Spinal cord (tissue), 10 donors: Measurements from ENCODE around the gene ALDH1L1. TPM values are rescaled to one million over a fixed set of nuclear protein-coding genes. Genes with fewer than 3 reads are reported as not detected.
"Not testable (repeated sequence)": the region's sequence is repeated elsewhere in the genome, so short reads cannot be mapped to it uniquely, and the experiment has no call there.

Experiments used
- DNase-seq, 6 donors: peaks; one replicate each; pipeline versions ENCODE4 v3.0.0 to v3.0.0-alpha.2; 2013 to 2015; ENCODE audit warnings: low spot score in 6 of 6, low read depth in 4 of 6
- H3K27ac ChIP-seq: one replicate; pipeline ENCODE4 v1.5.1; 2013; ENCODE audit warnings: low read depth, low read length, control low read depth
- H3K27me3 ChIP-seq: one replicate; pipeline ENCODE4 v1.6.1; 2013; ENCODE audit warnings: low read length; ENCODE audit not compliant: control insufficient read depth, insufficient read depth
- H3K36me3 ChIP-seq: one replicate; pipeline ENCODE4 v1.6.1; 2013; ENCODE audit warnings: low read length; ENCODE audit not compliant: control insufficient read depth, insufficient read depth
- H3K4me1 ChIP-seq: one replicate; pipeline ENCODE4 v1.6.1; 2013; ENCODE audit warnings: low read length; ENCODE audit not compliant: control insufficient read depth, insufficient read depth
- H3K4me3 ChIP-seq: one replicate; pipeline ENCODE4 v1.5.1; 2013; ENCODE audit warnings: low read depth, low read length, control low read depth
- H3K9me3 ChIP-seq: one replicate; pipeline ENCODE4 v1.6.1; 2013; ENCODE audit warnings: low read length; ENCODE audit not compliant: control insufficient read depth, insufficient read depth
- WGBS: methylation state at CpG from one replicate; pipeline ENCODE4 v1.1.5; 2013; ENCODE audit warnings: missing lambda C conversion rate; ENCODE audit not compliant: insufficient coverage; 5-methylcytosine and 5-hydroxymethylcytosine counted together
- polyA plus RNA-seq, 2 donors: library from polyadenylated mRNA; unstranded; fragments of 120-200 nt; gene quantifications; one replicate each; pipeline ENCODE4 v1.2.1, GENCODE V29; 2013; ENCODE audit not compliant: insufficient read length in 2 of 2
- total RNA-seq, 2 donors: library from RNA; depleted of rRNA in 1 of 2; stranded (reverse); fragments of 120-200 nt in 1 of 2; fragments of >200 nt in 1 of 2; gene quantifications; one replicate each; pipeline versions ENCODE4 v1.2.3 to v1.2.4, GENCODE V29; 2013 to 2014
- donor health status: healthy.

ALDH1L1 gene
- total and polyA plus RNA-seq, 4 donors = 19.9 to 75.2 (median 46.0) TPM

DNA sequence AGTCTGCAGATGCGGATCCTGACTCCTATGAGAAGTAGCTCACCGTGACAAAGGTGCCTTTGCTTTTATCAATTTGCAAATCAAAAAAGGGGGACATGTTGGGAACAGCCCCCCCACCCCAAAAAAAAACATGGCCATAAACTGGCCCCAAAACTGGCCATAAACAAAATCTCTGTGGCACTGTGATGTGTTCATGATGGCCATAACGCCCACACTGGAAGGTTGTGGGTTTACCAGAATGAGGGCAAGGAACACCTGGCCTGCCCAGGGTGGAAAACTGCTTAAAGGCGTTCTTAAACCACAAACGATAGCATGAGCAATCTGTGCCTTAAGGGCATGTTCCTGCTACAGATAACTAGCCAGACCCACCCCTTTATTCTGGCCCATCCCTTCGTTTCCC lies 84.1 kb downstream of the ALDH1L1 start:
- WGBS = 90% methylated on average over 1 of the region's 6 CpGs
- H3K9me3 ChIP-seq, DNase-seq, H3K4me3 ChIP-seq, H3K36me3 ChIP-seq, H3K27me3 ChIP-seq, H3K27ac ChIP-seq: not testable (repeated sequence)
- peaks cover 16% of the 10 kb centered on the region for H3K4me1 ChIP-seq

DNA sequence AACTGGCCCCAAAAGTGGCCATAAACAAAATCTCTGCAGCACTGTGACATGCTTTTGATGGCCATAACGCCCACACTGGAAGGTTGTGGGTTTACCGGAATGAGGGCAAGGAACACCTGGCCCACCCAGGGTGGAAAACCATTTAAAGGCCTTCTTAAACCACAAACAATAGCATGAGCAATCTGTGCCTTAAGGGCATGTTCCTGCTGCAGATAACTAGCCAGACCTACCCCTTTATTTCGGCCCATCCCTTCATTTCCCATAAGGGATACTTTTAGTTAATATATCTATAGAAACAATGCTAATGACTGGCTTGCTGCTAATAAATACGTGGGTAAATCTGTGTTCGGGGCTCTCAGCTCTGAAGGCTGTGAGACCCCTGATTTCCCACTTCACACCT lies 88.3 kb downstream of the ALDH1L1 start:
- H3K4me3 ChIP-seq, H3K27ac ChIP-seq, H3K36me3 ChIP-seq, H3K27me3 ChIP-seq, H3K4me1 ChIP-seq, H3K9me3 ChIP-seq, DNase-seq: not testable (repeated sequence)
- 100% methylated on average over 1 of the region's 5 CpGs for WGBS

DNA sequence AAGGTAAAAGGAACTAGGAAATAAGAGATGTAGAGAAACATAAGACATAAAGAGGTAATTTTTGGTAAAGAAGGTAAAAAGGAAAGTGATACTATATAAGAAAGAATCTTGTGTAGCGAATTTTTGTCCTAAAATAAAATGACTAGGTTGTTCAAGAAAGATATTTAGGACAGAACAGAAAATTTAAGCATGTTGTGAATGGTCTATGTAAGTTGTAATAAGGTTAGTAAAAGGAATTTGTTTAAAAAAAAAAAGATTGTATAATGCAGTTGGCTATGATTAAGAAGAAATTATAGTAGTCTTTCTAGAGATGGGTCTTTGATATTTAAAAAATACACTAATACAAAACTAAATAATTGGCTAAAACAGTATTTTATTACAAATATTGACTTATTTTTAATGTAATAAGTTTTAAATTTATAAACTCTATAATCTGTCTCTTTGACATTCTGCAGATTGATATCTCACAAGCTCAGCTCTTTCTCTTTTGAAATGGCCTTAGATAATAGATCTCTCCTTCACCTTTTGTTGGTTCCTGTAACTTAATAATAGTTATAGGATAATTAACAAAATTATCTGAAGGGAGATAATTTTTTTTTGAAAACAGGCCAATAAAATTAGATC lies 92.7 kb downstream of the ALDH1L1 start:
- WGBS = no CpG with 5 or more reads among the region's 1 CpG
- H3K36me3 ChIP-seq = peaks cover under 1% of the 10 kb centered on the region
- no peak overlapping the region for H3K27ac ChIP-seq
- peaks cover 8% of the 10 kb centered on the region for H3K4me1 ChIP-seq
- H3K27me3 ChIP-seq = no peaks in the 10 kb centered on the region
- no peak for DNase-seq
- H3K4me3 ChIP-seq = no peak overlapping the region
- peaks cover 2% of the 10 kb centered on the region for H3K9me3 ChIP-seq

DNA sequence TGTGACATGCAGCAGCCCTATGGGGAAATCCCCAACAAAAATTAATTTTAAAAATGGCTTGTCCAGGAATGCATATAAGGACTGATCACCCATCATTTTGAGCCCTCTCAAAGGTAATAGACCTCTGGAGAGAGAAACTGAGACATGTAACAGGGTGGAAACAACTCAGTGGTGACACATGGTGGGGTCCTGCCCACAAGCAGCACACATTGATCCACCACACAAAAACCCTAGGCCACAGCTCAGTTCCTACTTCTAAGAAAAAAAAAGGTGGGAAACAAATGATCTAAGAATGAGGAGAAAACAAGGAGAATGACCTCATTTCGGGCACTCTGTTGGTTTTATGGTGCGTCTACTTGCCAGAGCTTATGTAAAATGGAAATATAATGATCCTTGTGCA lies 94.5 kb downstream of the ALDH1L1 start:
- DNase-seq = no peak
- Histone ChIP-seq H3K9me3 (peaks cover 2% of the 10 kb centered on the region), H3K36me3 (peaks cover 9% of the 10 kb centered on the region), H3K4me1 (peaks cover 17% of the 10 kb centered on the region), H3K27ac (no peak overlapping the region), H3K4me3 (no peak overlapping the region), H3K27me3 (no peaks in the 10 kb centered on the region)
- no CpG with 5 or more reads among the region's 2 CpGs for WGBS

DNA sequence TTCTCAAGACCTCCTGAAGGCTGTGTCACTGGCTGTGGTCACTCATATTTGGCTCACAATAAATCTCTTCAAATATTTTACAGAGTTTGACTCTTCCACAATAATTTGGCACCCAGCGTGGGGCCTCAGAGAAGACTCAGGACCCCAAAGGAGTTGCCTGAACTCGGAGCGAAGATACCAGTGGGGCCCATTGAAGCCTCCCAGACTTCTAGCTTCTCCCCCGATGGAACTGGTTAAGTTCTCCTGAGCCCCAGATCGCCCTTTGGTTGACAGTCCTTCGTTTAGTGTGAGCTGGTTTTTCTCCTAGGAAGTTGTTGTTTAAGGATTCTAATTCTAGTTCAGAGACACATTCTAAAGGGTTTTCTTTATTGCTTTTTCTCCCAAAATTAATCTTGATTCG lies 95.1 kb downstream of the ALDH1L1 start:
- Histone ChIP-seq H3K4me3 (no peak overlapping the region), H3K27ac (no peak overlapping the region), H3K9me3 (peaks cover 2% of the 10 kb centered on the region), H3K4me1 (peaks cover 17% of the 10 kb centered on the region), H3K36me3 (peaks cover 9% of the 10 kb centered on the region), H3K27me3 (no peaks in the 10 kb centered on the region)
- DNase-seq = no peak
- WGBS = 100% methylated on average over 3 of the region's 7 CpGs

DNA sequence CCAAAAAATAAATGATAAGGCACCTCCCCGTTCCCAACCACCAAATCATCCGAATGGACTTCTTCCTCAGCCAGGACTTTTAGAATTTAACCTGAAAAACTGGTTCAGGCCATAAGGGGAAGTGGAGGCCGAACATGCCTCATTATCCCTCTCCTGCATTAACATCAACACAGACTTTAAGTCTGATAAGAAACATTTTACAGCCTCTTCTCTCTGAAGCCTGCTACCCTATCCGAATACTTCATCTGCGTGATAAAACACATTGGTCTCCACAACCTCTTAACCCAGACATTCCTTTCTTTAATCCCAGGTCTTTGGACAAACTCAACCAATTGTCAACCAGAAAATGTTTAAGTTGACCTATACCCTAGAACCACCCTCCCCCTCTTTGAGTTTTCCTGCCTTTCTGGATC lies 95.6 kb downstream of the ALDH1L1 start:
- Histone ChIP-seq H3K27ac (no peak overlapping the region), H3K9me3 (peaks cover 2% of the 10 kb centered on the region), H3K4me1 (peaks cover 17% of the 10 kb centered on the region), H3K36me3 (peaks cover 9% of the 10 kb centered on the region), H3K27me3 (no peaks in the 10 kb centered on the region), H3K4me3 (peak overlapping the region; percentile 70)
- 87% methylated on average over 3 of the region's 5 CpGs for WGBS
- DNase-seq = no peak

DNA sequence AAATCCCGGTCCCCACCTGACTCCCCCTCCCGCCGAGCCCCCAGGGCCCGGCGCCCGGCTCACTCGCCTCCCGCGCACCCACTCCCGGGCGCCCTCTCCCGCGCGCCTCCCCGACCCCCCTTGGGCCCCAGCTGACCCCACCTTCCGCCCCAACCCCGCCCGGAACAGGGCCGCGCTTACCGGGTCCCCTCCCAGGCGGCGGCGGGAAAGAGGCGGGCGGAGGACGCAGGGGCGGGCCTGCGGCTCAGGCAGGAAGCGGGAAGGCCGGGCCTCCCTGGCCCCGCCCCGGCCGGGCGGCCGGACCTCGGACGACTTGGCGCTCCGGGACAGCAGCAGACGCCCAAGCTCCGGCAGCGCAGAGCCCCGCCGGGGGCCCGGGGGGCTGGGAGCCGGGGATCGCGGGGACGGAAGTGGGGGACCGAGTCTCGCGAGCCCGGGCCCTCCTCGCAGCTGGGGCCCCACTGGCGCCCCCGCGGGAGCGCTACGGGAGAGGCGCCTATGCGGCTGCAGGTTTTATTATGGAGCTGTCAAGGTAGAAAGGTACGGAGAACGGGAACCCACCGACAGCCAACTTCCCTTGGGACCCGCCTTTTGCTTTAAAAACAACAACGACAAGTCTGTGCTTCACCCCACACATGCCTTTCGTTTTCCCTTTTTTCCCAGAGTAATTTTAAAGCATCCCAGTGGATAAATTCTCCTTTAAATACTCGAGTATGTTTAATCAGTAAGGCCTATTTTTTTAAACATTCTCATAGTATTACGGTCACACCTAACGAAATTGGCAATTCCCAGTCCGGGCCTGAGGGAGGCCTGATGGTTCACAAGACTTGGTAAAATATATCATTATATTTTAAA lies 96.2 kb downstream of the ALDH1L1 start, which contains the start of gene SLC41A3:
SLC41A3 (minus strand) TSS at position 212 of the 855 bp plus-strand sequence. CDS start 15,905 bp downstream, outside the sequence.
- peak in 5 of 6 donors; percentile 46 to 92 (median 65) for DNase-seq
- peak within 1 kb of the TSS; percentile 75 for H3K27ac ChIP-seq
- no peaks in the 10 kb centered on the region for H3K27me3 ChIP-seq
- peak within 1 kb of the TSS; percentile 70 for H3K4me3 ChIP-seq
- peaks cover 9% of the 10 kb centered on the region for H3K36me3 ChIP-seq
- peaks cover 2% of the 10 kb centered on the region for H3K9me3 ChIP-seq
- peaks cover 17% of the 10 kb centered on the region for H3K4me1 ChIP-seq
- 1% methylated on average over 59 of the region's 72 CpGs for WGBS

DNA sequence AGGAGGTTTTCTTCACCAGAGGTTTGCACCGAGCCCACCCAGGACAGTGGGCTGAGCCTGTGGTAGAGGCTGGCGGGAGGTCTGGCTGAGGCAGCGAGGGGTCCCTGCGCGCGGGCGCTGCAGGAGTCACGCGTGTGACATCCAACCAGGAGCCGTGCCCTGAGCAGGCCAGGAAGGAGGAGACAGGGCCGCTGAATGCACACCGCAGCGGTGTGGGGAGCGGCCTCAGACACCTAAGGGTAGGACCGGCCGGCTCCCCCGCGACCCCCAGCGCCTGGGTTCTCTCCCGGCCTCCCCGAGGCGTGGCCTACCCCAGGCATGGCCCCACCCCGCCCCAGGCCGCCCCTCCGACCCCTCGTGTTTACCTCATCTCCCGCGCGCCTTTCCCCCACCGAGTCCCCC lies 96.9 kb downstream of the ALDH1L1 start:
- Histone ChIP-seq H3K9me3 (peaks cover 2% of the 10 kb centered on the region), H3K4me3 (peak overlapping the region; percentile 70), H3K36me3 (peaks cover 9% of the 10 kb centered on the region), H3K4me1 (peaks cover 17% of the 10 kb centered on the region), H3K27ac (peak overlapping the region; percentile 75), H3K27me3 (no peaks in the 10 kb centered on the region)
- 0% methylated on average over 21 of the region's 30 CpGs for WGBS
- peak in 2 of 6 donors; percentile 72 to 82 for DNase-seq

DNA sequence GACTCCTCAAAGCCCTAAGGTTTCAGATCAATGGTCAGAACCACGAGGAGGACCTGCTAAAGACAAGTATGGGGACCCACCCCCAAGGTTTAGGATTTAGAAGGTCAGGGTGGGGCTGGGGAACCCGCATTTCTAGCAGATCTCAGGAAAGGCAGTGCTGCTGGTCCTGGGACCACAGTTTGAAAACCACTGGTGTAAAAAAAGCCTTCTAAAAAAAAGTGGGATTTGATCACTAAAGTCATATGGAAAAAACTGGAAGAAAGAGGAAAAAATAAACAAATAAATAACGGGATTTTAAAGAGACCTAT lies 97.3 kb downstream of the ALDH1L1 start:
- Histone ChIP-seq H3K27ac (peak overlapping the region; percentile 75), H3K27me3 (no peaks in the 10 kb centered on the region), H3K4me1 (peaks cover 17% of the 10 kb centered on the region), H3K36me3 (peaks cover 12% of the 10 kb centered on the region), H3K9me3 (peaks cover 2% of the 10 kb centered on the region), H3K4me3 (peak overlapping the region; percentile 70)
- no peak for DNase-seq
- 39% methylated on average over 2 of the region's 3 CpGs for WGBS
